PC-9 (cell line): ENCODE data around the gene GRB14. TPM values are rescaled to one million over a fixed set of nuclear protein-coding genes. Genes with fewer than 3 reads are reported as not detected.

Experiments
- BruUV-seq: library from RNA; stranded (reverse); fragments of 400-500 nt; replicated peaks from 2 replicates; lab custom pipeline; 2021; lab: Mats Ljungman, UMichigan
- CTCF ChIA-PET: fragments of 300-600 bp; sonication (Branson Sonifier 250); formaldehyde crosslinking; loops from one replicate; lab custom pipeline; 2022; ENCODE audit warnings: antibody characterized with exemption; lab: Charles Lee
- POLR2A ChIA-PET: fragments of 300-600 bp; sonication (Branson Sonifier 250); formaldehyde crosslinking; loops from one replicate; lab custom pipeline; 2022; ENCODE audit warnings: antibody characterized with exemption; ENCODE audit not compliant: unreplicated experiment; lab: Charles Lee
- DNase-seq, 2 experiments: peaks; one replicate each; pipeline versions ENCODE4 v3.0.0 to v3.0.0-alpha.2; 2015 to 2022; ENCODE audit warnings: mixed read lengths in 1 of 2
- H2AFZ ChIP-seq: fragments of 200-600 bp; sonication (generic); 2 replicates; pipeline ENCODE4 v1.8.1; 2017; ENCODE audit warnings: antibody characterized with exemption
- H3F3A ChIP-seq: fragments of 200-600 bp; sonication (generic); 2 replicates; pipeline ENCODE4 v1.8.1; 2017; ENCODE audit warnings: antibody characterized with exemption, mild to moderate bottlenecking, low read depth; ENCODE audit not compliant: insufficient read depth
- H3K27ac ChIP-seq: fragments of 200-600 bp; sonication (generic); 2 replicates; pipeline ENCODE4 v1.6.1; 2016; ENCODE audit warnings: mixed run types
- H3K27me3 ChIP-seq: fragments of 200-600 bp; sonication (generic); 2 replicates; pipeline ENCODE4 v1.6.1; 2016; ENCODE audit warnings: low read depth, mixed run types; ENCODE audit not compliant: insufficient read depth
- H3K36me3 ChIP-seq: fragments of 200-600 bp; sonication (generic); 2 replicates; pipeline ENCODE4 v1.6.1; 2016; ENCODE audit warnings: low read depth, mixed run types
- H3K4me1 ChIP-seq: fragments of 200-600 bp; sonication (generic); replicated peaks from 2 replicates; pipeline ENCODE4 v1.6.1; 2016; ENCODE audit warnings: mixed run types; ENCODE audit not compliant: insufficient read depth
- H3K4me2 ChIP-seq: fragments of 200-600 bp; sonication (generic); 2 replicates; pipeline ENCODE4 v1.6.1; 2017; ENCODE audit warnings: mixed run types
- H3K4me3 ChIP-seq: fragments of 200-600 bp; sonication (generic); 2 replicates; pipeline ENCODE4 v1.6.1; 2016; ENCODE audit warnings: mixed run types
- H3K79me2 ChIP-seq: fragments of 200-600 bp; sonication (generic); 2 replicates; pipeline ENCODE4 v1.6.1; 2017; ENCODE audit warnings: low read depth, mixed run types
- H3K9me2 ChIP-seq: fragments of 200-600 bp; sonication (generic); 2 replicates; pipeline ENCODE4 v1.8.1; 2017; ENCODE audit warnings: mild to moderate bottlenecking; ENCODE audit not compliant: insufficient read depth
- H3K9me3 ChIP-seq: fragments of 200-600 bp; sonication (generic); 2 replicates; pipeline ENCODE4 v1.8.1; 2016; ENCODE audit warnings: low read depth; ENCODE audit not compliant: insufficient read depth
- H4K20me1 ChIP-seq: fragments of 200-600 bp; sonication (generic); 2 replicates; pipeline ENCODE4 v1.8.1; 2017; ENCODE audit not compliant: insufficient read depth
- EZH2 ChIP-seq: fragments of 200-600 bp; sonication (generic); IDR thresholded peaks from 2 replicates; pipeline ENCODE4 v1.8.0; 2017; ENCODE audit warnings: antibody characterized with exemption, low read depth
- intact Hi-C: fragments of 100-400 bp; cut with micrococcal nuclease; formaldehyde crosslinking; loops from one replicate; pipeline ENCODE4 v1.10.0; 2022; ENCODE audit not compliant: unreplicated experiment
- total RNA-seq: library from RNA; stranded (reverse); gene quantifications from 2 replicates; pipeline ENCODE4 v1.2.3, GENCODE V29; 2021
- TF ChIP-seq, protein P1 (sequence below): fragments of 200-600 bp; sonication (generic); conservative IDR thresholded peaks from 2 replicates; pipeline ENCODE4 v1.6.1; 2017; ENCODE audit warnings: mixed run types, antibody characterized with exemption, mild to moderate bottlenecking, moderate library complexity

Gene GRB14
- total RNA-seq, 1 experiment from 2014 or later, result 3.4 TPM

DNA sequence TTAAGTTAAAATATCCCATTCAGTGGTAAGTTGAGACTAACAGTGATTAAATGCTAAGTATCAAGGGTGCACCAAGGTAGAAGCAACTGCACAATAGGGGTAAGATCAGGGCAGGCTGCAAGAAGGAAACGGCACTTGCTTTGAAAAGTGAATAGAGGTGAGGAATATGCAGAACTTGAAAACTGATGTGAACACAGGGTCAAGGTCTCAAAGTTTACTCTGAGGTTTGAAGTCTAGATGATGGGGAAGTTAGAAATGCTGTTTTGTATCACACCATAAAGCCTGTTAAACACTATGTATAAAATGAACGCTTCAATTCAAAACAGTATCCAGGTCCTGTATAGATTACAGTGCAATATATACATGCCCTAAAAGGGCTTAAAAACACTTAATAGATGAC is 50.8 kb downstream of the GRB14 start:
- no peaks in the 10 kb centered on the region for H3K9me3 ChIP-seq
- intact Hi-C loops, result no loop called here
- no peak overlapping the region for H2AFZ ChIP-seq
- DNase-seq, result no peak
- H3K27me3 ChIP-seq, result no peaks in the 10 kb centered on the region
- TF ChIP-seq, protein P1, sequence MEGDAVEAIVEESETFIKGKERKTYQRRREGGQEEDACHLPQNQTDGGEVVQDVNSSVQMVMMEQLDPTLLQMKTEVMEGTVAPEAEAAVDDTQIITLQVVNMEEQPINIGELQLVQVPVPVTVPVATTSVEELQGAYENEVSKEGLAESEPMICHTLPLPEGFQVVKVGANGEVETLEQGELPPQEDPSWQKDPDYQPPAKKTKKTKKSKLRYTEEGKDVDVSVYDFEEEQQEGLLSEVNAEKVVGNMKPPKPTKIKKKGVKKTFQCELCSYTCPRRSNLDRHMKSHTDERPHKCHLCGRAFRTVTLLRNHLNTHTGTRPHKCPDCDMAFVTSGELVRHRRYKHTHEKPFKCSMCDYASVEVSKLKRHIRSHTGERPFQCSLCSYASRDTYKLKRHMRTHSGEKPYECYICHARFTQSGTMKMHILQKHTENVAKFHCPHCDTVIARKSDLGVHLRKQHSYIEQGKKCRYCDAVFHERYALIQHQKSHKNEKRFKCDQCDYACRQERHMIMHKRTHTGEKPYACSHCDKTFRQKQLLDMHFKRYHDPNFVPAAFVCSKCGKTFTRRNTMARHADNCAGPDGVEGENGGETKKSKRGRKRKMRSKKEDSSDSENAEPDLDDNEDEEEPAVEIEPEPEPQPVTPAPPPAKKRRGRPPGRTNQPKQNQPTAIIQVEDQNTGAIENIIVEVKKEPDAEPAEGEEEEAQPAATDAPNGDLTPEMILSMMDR, result no peak
- no peak for TF ChIP-seq EZH2
- no peaks in the 10 kb centered on the region for H3K36me3 ChIP-seq
- no peak overlapping the region for H3K4me2 ChIP-seq
- no peaks in the 10 kb centered on the region for H4K20me1 ChIP-seq
- CTCF ChIA-PET, result no interaction called here
- POLR2A ChIA-PET, result no interaction called here
- H3F3A ChIP-seq, result no peaks in the 10 kb centered on the region
- no peak overlapping the region for H3K27ac ChIP-seq
- no TSS peak for BruUV-seq
- H3K4me1 ChIP-seq, result no peaks in the 10 kb centered on the region
- no peak overlapping the region for H3K4me3 ChIP-seq
- H3K9me2 ChIP-seq, result no peaks in the 10 kb centered on the region
- no peaks in the 10 kb centered on the region for H3K79me2 ChIP-seq

GRCh38 chr2:164569378-164569777 is 51.9 kb downstream of the GRB14 start:
- intact Hi-C loops, result no loop called here
- no TSS peak for BruUV-seq
- Histone ChIP-seq H3K9me3 (no peaks in the 10 kb centered on the region), H3K9me2 (no peaks in the 10 kb centered on the region), H3F3A (no peaks in the 10 kb centered on the region), H3K27me3 (no peaks in the 10 kb centered on the region), H3K27ac (no peak overlapping the region), H3K4me1 (no peaks in the 10 kb centered on the region), H3K36me3 (no peaks in the 10 kb centered on the region), H3K79me2 (no peaks in the 10 kb centered on the region), H4K20me1 (no peaks in the 10 kb centered on the region), H3K4me3 (no peak overlapping the region), H2AFZ (no peak overlapping the region), H3K4me2 (no peak overlapping the region)
- CTCF ChIA-PET, result no interaction called here
- no peak for TF ChIP-seq EZH2
- TF ChIP-seq, protein P1, result no peak
- no peak for DNase-seq
- POLR2A ChIA-PET, result interaction anchor here (0.6 kb wide), 1 partner anchor 28 kb away, joined by 6 read pairs; no protein-coding TSS in a partner anchor

- Histone ChIP-seq H3K79me2 (no peaks in the 10 kb centered on the region), H2AFZ (no peak overlapping the region), H3K4me3 (no peak overlapping the region), H3F3A (no peaks in the 10 kb centered on the region), H3K4me2 (no peak overlapping the region), H3K9me3 (no peaks in the 10 kb centered on the region), H4K20me1 (no peaks in the 10 kb centered on the region), H3K9me2 (no peaks in the 10 kb centered on the region), H3K36me3 (no peaks in the 10 kb centered on the region), H3K27ac (no peak overlapping the region), H3K4me1 (no peaks in the 10 kb centered on the region), H3K27me3 (no peaks in the 10 kb centered on the region)
- intact Hi-C loops, result no loop called here
- CTCF ChIA-PET, result no interaction called here
- TF ChIP-seq EZH2, result no peak
- TF ChIP-seq, protein P1, result no peak
- POLR2A ChIA-PET, result no interaction called here
- no peak for DNase-seq
- BruUV-seq, result no TSS peak
Observed at GRCh38 chr2:164568317-164568716, 53.0 kb downstream of the GRB14 start.
